COR-L47 (cell line): ENCODE data around the gene AFAP1.

Source experiments
- DNase-seq: peaks from one replicate; lab custom pipeline; 2025; lab: John Stamatoyannopoulos, UW

The AFAP1 gene

DNA sequence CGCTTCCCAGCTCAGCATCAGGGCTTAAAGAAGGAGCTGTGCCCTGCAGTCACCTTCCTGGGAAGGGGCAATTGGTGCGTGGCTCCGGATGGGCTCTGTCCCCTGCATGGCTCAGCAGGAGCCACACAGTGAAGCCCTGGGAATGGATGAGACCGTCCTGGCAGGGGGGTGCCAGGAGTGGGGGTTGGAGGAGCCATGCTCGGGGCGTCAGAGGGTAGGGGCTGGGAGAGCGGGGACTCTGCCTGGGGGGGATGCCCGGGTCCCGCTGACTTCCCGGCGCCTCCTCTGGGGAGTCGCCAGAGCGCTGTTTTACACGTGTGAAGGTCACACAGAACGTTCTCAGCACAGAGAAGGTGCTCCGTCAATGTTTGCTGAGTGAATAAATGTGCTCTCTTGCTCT, 184.1 kb downstream of the AFAP1 start:
- no peak for DNase-seq

DNA sequence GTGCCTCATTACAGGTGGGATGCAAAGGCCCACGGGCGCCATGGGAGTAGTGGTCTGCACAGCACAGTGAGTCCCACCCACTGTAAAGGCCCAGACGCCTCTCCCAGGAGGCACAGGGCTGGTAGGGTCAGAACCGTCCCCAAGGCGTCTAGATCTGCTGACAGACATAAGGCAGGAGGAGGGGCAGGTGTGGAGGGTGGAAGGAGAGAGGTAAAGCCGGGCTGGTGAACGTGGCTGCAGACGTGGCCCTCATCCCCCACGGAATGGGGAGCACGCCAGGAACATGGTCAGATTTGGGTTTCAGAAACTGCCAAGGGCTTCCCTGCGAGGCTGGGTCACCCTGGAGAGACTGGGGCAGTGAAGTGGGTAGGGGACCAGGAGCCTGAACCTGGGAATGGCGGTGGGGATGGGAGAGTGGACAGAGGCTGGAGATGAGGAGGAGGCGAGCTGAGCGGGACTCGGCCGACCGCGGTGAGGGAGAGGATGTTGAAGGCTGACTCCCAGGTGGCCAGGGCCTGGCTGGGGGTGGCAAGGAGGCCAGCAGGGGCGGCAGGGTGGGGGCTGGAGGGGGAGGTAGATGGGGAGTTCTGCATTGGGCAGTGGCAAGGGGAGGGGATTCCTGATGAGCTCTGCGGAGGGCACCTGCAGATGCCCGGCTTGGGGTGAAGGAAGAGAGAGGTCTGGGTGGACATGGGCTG, 184.9 kb downstream of the AFAP1 start:
- DNase-seq, result no peak

DNA sequence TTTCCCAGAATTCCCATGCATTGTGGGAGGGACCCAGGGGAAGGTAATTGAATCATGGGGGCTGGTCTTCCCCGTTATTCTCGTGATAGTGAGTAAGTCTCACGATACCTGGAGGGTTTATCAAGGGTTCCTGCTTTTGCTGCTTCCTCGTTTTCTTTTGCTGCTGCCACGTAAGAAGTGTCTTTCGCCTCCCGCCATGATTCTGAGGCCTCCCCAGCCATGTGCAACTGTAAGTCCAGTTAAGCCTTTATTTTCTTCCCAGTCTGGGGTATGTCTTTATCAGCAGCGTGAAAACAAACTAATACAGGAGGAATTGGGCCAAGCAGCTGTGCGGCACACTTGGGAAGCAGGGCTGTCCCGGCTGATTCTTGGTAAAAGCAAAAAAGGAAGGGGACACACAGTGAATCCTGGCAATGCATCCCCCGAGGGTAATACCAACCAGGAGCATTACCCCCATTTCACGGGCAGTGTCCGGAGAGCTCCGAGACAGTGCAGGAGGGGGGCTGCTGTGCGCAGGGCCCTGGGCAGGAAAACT, 185.7 kb downstream of the AFAP1 start:
- DNase-seq, result no peak

DNA sequence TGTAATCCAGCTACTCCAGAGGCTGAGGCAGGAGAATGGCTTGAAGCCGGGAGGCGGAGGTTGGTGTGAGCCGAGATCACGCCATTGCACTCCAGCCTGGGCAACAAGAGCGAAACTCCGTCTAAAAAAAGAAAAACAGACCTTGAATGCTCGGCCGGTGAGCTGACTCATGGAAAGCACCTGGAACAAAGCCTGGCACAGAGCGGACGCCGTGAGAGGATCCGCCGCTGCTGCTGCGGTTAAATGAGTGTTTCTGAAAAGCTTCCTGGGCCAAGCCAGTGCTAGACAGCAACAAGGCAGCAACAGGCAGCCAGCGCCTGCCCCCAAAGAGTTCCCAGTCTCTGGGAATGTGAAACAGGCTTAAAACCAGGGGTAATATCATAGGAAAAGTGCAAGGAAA, 186.4 kb downstream of the AFAP1 start:
- no peak for DNase-seq

DNA sequence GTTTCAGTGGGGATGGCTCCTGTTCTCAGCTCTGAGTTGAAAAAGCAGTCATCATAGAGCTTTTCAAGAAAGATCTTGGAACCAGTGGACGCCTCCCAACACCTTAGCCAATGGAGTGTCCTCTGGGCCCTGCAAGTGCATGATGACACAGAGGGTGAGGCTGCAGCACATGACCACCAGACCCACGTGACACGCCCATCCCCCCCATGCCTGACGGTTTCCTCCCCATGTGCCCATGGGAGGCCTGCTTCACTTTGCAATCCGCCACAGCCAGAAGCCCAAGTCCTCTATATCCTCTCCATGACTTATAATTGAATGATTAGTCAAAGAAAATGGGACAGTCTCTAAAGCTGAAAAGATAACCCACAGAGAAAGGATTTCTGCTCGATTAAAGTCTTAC, 187.0 kb downstream of the AFAP1 start:
- no peak for DNase-seq

DNA sequence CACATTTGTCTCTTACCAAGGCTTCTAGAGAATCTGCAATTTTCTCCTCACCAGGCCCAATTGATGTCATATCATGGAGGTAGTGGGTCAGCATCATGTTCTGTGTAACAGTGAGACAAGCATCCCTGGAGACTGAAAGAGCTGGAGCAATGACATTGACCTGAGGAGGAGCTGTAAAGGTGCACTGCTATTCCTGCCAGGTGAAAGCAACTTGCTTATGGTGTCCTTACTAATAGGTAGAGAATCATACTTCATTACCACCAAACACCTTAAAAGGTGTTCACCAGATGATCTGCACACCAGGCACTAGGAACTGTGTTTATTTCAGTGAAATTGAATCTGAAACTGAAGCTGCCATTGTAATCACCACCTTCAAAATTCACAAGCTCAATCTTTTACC, 188.7 kb downstream of the AFAP1 start:
- DNase-seq, result no peak

DNA sequence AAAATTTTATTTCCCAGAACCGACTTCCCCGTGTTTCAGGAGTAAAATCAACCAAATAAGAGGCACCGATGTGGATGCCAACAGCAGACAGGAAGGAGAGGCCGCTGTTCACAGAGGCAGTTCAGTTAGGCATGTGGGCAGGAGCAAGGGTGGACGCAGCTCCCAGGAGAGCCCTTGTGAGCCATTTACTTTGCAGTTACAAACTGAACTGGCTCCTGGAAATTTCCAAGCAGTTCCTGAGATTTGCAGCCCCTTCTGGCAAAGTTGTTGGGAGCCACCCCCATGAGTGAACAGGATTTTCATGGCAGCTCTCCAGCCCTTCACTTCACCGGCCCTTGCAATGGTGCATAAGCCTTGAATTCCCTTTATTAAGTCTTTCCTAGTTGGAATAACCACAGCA, 189.1 kb downstream of the AFAP1 start:
- no peak for DNase-seq

DNA sequence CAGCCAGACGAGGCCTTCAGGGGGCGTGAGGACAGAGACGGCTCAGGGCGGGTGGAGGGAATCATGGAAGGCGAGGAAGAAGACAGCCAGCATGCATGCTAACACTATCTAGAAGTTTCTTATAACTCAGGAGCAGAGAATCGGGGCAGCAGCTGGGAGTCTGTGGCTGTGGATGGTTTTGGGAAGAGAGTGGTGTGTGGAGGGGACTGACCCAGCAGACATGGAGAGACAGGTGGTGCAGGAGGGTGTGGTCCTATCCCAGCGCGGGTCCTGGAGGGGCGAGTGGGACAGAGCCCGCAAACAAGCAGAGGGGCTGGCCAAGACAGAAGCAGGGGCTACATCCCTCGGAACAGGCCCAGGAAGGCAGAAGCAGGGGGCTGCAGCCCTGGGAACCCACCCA, 192.1 kb downstream of the AFAP1 start:
- DNase-seq, result no peak

DNA sequence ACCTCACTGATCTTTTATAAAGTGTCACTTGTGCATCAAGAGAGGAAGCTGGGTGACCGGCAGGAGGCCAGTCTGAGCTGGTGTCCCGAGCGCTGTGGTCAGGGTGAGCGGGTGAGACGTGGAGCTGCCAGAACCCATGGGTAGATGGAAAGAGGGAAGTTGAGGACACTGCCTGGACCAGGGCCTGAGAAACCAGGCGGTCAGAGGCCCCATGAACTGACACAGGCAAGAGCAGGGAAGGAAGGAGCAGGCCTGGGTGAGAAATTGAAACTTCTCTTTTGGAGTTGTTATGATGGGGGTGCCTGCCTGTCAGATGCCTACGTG, 192.6 kb downstream of the AFAP1 start:
- no peak for DNase-seq

DNA sequence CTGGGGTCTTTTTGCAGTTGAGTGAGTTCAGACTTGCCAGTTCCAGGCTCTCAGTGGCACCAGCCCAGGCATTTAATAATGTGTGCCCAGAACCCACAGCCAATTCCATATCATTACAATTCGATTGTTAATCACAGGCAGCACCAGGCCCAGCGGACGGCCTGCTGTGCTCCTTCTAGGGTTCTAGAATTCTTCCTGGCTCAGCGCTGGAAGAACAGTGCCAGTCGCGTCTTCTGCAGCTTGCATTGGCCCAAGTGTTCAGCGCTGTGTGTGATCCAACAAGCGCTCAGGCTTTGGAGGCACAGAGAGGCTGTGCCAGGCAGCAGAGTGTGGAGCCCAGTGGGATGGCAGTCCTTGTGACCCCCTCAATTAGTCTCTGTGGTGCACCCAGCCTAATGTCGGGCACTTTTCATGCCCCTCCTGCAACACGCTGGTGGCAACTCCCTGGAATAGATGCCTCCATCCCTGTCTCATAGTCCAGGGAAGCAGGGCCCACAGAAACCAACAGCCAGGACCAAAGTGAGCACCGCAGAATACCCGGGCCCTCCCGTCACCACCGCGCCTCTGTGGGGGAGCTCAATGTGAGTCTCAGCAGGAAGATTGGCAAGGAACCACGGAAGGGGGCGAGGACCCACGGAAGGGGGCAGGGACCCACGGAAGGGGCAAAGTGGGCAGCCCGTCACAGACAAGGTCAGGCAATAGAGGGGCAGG, 193.2 kb downstream of the AFAP1 start:
- no peak for DNase-seq

DNA sequence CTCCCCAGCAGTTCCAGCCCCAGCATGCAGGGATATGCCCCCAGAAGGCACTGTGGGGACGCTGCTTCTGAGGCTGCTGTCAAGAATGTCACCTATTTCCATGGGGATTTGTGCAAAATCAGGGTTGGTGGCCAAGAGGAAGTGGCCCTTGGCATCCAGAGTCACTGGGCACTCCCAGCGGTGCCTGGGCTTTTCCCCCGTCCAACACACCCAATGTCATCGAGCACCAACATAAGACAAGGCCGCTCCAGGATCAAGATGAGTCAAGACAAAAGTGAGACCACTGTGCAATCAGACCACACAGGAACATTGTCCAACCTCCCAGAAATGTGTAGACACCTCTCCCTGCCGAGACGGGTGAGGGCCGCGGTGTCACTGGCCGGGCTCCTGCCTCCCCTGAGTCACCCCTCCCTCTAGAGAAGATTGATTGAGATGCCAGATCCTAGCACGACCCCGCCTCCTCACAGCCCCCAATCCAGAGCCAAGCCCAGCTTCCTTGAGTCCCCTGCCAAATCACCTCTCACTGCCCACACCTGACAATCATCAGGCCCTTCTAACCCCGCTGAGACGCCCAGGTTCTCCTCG, 194.3 kb downstream of the AFAP1 start:
- no peak for DNase-seq

DNA sequence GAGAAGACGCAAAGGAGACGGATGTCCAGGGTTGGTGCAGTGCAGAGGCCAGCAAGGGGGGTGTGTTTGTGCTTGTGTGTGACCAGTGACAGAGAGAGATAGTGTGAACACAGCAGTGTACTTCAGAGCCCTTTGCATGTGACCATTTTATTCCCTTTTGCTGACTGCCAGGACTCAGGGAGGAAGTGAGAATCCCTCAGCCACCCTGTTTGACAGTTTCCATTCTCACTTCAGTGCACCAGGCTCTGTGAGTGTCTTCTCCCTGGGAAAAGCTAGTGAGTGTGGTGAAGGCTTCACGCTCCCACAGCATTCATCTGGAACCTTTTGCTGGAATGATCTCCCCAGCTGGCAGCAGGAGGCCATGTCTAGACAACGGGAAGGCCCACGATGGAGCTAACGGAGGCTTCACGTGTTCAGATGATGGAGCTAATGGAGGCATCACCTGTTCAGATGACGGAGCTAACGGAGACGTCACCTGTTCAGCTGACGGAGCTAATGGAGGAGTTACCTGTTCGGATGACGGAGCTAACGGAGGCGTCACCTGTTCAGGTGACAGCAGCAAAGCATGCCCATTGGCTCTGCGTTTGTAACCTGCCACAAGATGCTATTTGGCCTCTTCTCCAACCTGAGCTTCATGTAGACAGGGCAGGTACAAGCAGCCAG, 195.4 kb downstream of the AFAP1 start:
- no peak for DNase-seq

DNA sequence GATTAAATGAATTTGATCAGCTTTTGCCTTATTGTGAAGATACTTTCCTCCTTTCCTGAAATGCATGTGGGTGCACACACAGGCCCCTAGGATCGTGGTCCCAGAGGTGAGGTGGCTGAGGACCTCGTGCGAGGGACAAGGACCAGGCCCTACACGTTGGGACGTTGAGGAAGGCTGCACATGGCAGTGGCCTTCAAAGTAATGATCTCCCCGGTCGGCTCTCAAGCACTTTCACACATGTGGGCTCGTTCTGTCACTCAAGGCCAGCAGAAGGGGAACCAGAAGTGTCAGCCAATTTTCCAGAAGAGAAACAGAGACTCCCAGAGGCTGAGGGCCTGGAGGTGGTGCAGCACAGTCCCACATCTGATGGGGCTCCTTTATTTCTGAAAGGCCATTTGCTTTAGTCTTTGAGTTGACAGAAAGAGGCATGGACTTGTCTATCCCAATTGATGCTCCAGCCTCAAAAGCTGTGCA, 196.8 kb downstream of the AFAP1 start:
- no peak for DNase-seq

DNA sequence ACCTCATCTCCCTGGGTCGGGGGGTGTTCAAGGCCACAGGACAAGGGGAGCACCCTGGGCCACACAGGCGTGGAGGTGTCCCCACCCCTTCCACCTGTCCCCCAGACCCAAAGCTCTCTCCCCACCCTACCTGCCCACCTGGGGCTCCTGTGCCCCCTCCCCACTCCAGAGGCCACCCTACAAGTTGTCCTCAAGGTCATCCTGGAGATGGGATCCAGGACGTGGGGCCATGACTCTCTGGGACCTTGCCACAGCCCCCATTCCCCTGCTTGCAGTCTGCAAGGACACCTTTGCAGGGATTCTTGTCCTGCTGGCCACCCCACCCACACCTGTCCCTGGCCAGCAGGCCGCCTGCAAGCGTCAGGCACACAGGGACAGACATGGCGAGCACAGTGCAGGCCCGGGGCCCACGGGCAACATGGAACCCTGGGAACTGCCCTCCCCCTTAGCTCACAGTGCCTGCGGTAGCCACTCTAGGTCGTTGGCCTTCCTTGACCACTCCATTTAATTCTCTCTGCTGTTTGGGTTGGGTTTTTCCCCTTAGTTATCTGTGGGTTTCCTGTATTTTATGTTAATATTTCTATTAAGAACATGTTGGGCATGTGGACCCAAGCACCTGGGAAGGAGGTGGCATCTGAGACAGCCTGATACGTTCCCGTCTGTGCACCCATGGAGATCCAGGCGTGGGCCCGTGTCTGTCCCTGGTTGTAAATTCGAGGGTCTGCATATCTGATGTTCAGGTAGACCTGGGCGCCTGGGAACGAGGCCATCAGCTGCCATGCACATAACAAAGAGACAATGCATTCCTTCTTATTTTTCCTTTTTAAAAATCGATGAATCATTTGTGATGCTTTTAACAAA, 197.5 kb downstream of the AFAP1 start:
- DNase-seq, result no peak

DNA sequence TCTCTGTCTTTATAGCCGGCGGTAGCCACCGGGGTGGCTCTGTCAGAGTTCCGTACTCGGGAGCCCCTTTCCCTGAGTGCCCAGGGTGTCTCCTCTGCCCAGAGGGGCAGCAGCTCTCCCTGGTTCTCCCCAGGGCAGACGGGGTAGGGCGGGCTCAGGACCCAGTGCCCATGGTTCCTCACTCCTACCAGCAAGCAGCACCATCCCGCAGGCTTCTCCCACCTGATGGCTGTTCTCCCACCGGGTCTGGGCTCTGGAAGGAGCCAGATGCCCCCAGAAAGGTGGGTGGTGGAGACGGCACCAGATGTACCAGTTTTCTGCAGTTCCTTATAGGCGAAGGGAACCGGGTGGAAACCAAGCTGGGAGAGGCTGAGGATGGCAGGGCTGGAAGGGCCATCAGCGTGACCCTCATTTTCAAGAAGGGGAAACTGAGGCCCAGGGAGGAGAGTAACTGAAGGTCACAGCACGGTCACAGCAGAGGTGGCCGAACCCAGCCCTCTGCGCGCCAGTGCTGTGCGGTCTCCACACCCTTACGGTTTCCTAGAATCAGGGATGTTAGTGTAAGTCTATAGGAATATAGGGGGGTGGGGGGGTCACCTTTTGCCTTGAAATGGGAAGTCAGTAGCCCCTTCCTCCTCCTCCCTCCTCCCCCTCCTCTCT, 198.7 kb downstream of the AFAP1 start:
- no peak for DNase-seq

DNA sequence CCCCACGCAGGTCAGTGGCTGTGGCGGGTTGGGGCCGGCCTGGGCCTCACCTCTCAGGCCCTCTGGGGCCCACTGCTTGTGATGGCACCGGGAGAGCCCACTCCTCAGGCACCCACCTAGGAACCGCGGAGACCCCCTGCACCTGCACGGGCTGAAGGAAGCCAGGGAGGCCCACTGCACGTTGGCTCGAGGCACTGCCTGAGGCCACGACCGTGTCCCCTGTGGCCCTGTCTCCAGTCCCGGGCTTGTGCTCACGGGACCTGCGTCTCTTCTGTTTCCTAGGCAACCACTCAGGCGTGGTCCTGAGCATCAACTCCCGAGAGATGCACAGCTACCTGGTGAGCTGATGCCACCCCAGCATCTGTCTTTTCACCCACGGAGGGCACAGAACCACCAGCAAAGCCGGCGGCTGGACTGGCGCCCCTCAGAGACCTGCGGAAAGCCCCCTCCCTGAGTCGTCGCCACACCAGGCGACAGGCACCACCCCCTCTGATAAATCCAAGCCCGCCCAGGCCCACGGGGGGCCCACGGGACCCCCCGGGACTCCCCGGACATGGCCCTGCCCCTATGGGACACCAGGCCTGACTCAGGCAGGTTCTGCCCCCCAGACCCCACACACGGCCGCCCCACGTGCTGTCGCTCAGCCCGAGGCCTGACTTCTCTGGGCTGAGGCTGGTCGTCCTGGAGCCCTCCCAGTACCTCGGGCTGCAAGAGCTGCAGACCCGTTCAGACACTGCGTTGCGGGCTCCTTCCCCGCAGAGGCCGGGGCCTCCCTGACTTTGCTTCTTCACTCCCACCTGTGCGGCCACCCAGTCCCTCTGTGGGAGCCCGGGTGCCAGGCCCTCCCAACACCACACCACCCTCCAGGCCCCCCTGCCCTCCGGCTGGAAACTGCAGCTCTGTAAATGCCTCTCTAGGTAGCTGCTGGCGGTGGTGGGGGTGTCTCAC, 199.5 kb downstream of the AFAP1 start:
- DNase-seq, result no peak

DNA sequence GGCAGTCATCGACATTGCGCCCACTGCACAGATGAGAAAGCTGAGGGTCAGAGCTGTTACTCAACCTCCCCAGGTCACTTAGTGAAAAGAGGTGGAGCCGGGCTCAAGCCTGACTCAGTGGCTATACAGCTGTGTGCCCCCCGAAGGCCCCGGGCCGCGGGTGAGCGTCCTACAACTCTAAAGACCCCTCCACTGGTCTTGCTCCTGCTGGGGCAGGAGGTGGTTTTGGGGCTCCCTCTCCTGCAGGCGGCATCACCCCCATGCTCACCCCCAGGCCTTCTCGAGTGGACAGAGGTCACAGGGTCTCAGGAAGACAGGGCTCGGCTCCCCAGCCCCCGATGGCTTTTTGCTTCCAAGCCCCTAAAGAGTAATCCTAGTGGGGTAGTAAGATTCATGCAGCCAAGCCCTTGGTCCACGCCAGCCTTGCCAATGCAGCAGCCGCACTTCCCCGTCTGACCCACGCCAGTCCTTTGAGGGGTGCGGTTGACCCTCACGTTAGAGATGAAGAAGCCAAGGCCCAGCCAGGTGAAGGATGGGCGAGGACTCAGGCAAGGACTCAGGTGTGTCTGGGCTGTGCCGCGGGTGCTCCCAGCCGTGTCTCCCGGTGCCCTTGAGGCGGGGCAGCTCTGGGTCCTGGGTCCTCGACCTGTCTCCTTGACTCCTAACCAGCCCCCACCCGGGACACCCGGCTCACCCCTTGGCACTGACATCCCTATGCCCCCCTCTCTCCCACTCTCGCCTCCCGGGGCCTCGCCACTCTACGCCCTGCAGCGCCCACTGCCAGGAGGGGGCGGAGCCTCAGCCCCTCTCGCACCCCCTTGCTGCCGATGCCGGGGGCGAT, 200.4 kb downstream of the AFAP1 start:
- no peak for DNase-seq

DNA sequence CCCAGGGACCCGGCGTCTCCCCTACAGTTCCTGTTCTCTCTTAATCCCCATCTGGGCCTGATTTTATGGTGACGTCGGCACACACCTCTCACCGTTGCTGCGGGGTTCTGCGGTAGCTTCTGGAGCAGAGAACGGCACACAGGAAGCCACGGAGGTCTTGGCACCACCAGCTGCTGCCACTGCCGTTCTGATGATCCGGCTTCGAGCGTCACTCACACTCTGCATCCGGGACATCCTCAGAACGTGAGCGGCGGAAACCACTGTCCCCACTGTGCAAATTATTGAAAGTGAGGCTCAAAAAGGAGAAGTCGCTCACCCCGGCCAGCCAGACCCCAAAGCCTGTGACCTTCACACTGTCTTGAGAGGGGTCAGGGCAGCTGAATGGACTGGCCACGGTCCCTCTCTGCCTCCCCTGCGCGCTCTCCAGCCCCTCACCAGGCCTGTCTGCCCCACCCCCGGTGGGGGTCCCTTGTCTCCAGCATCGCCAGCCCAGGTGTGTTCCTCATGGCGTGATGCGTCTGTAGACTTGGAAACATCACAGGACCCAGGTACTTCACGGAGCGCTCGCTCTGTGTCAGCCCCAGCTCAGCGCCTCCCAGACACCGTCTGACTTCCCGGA, 201.1 kb downstream of the AFAP1 start:
- DNase-seq, result no peak
